NCI-H2081 (cell line): ENCODE data around the gene FGF1.

Experiments used
- DNase-seq, 2 experiments: peaks; one replicate each; lab custom pipeline; 2025; lab: John Stamatoyannopoulos, UW

Gene FGF1

DNA sequence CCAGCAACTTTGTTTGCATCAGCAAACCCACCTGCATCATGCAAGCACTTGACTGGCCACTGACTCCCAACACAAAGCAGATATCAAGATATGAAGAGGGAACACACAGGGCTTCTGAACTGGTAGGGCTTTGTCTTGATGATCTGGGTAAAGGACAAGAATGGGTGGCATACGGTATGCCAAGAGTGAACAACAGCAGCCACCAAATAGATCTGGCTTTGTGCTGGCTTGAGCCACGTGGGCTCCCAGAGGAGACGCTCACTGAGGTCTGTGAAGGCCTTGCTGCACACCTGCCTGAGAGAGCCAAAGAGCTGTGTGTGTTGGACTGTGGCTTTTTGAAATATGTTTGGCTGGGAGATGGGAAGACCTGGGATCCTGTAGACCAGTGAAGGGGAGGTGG is 43.5 kb downstream of the FGF1 start:
- no peak for DNase-seq

DNA sequence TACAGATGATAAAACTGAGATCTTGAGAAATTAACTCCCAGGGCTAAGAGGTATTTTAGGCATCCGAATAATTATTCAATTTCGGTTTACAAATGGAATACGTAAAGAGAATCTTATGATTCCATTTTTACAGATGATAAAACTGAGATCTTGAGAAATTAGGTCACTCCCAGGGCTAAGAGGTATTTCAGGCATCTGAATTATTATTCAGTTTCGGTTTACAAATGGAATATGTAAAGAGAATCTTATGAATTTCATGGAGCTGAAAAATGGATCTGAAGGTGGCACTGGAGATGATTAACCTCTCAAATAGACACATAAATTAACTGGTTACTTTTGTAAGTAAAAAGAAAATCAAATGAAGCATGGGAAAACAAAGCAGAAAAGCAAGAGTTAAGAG is 44.2 kb downstream of the FGF1 start:
- no peak for DNase-seq

- no peak for DNase-seq
Observed at GRCh38 chr5:142640316-142641005, 45.4 kb downstream of the FGF1 start.

- no peak for DNase-seq
Observed at GRCh38 chr5:142639455-142639854, 46.4 kb downstream of the FGF1 start.

DNA sequence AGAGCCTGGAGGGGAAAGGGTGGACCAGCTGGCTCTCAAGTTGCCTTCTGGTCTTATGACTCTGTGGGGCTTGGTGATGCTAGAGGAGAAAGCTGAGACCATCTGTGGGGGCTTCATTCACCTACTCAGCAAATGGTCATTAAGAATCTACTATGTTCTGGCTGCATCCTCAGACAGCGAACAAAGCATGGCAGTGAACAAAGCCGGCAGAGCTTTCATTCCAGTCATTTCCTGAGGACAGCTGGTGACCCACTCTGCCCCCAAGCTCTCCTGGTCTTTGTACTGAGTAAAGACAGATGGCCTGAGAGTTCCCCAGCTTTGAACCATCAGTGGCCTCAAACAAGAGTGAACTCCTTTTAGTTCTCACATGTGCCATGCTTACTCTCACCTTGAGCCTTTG is 48.0 kb downstream of the FGF1 start:
- DNase-seq = no peak

- no peak for DNase-seq
Observed at GRCh38 chr5:142636698-142637324, 49.1 kb downstream of the FGF1 start.

DNA sequence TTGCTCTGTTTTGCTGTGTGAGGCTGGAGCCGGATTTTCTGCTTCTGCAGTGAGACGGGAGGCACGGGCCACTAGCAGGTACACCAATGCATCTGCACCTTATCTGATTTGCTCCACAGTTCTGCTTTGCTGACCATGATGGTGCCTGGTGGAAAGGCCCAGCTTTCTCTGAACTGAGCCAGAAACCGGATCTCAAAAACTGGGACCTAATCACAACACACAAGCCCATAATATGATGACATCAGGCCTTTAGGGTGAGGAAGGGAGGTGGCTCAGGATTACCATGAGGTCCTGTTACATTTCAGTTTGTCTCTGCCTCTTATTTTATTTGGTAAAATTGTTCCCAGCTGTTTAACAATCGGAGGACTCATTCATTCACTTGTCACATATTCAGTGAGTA is 49.8 kb downstream of the FGF1 start:
- no peak for DNase-seq

GRCh38 chr5:142634216-142635011 is 51.5 kb downstream of the FGF1 start:
- DNase-seq = no peak

DNA sequence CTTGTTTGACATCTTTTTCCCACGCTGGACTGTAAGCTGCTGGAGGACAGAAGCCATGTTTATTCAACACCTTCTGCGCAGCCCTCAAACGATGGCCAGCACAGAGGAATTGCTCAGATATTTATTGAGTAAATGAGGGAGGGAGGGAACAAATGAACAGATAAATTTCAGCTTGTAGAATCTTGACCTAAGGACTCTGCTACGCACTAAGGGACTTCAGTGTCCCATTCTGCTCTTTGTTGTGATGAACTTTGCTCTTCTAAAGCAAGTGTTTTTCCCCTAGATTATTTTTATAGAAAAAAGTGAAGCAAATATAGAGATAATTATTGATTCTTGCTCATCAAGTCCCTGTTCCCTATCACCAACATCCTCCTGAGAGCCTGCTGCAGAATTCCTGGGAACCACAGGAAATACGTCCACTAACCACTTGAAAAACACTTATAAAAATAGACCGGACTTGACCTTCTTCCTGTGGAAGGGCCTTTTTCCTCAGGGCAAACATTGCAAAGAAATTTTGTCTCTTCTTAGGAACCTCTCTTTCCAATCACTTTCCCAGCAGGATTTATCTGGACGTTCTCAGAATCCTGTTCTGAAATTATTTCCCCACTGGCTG is 54.9 kb downstream of the FGF1 start:
- no peak for DNase-seq

- DNase-seq = no peak
Observed at GRCh38 chr5:142627383-142628217, 58.3 kb downstream of the FGF1 start.

DNA sequence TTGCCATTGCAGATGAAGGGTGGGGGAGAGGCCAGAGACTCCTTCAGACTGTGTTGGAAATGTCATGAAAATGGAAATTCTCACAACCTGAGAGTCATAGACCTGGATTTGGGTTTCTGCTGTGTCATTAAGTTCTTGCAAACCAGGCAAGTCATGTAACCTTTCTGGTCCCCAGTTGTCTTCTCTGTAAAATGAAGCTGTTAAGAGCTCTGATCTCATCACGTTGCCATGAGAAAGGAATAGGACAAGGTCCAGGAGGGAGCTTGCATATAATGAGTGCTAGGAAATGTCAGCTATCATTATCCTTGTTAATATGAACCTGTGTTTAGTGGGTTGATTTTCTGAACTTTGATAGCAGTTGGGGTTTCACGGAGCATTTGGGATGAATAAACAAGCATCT is 59.1 kb downstream of the FGF1 start:
- DNase-seq = no peak

GRCh38 chr5:142626099-142626498 is 59.8 kb downstream of the FGF1 start:
- DNase-seq = no peak

GRCh38 chr5:142621227-142621626 is 64.7 kb downstream of the FGF1 start:
- no peak for DNase-seq

- DNase-seq = no peak
Observed at GRCh38 chr5:142619815-142620214, 66.1 kb downstream of the FGF1 start.

GRCh38 chr5:142618130-142618523 is 67.8 kb downstream of the FGF1 start:
- no peak for DNase-seq

DNA sequence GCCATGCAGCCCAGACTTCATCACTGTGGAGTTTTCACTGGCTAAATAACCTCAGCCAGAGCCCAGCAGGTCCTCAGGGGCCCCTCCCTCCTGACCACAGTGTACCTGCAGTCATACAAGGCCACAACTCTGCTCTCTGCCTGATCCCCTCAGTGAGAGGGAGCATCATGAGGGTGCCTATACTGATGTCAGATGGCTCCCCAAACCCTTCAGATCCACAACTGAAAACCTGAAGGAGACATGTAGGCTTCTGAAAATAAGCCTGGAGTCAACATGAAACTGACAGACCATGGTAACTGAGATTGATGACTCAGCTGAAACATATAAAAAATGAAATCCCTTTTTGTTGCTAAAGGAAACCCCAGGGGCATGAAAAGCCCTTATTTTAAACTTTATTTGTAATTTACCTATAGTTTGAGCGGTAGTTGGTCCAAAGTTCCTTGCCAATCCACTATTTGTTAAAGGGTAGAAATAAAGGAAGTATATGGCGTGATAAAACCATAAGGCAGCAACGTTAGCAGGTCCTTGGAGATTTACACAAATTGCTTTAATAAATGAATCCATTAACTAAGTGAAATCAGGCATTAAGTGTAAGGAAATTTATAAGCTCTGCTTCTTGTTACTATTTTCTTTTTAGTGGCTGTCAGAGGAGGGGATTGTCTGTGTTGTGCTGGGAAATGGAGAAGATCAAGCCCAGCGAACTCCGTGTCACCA is 68.3 kb downstream of the FGF1 start:
- no peak for DNase-seq

GRCh38 chr5:142615948-142616347 is 69.9 kb downstream of the FGF1 start:
- peak; percentile 11 to 17 for DNase-seq

DNA sequence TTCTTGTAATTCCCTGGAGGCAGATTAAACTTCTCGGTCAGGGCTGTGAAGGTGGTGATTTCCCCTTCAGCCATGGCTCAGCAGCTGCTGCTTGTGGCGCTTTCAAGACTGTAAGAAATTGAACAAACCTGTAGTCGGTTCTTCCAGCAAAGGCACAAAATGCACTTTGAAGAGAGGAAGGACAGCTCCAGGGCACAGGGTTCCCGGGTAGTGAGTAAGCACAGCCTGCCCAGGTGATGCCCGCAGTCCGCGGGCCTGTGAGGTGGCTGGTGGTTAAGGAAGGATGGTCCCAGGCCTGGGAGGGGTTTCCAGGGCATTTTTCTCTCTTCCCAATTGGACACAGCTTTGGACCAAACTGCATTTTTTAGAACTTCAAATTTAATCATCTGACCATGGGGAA is 71.8 kb downstream of the FGF1 start:
- no peak for DNase-seq

DNA sequence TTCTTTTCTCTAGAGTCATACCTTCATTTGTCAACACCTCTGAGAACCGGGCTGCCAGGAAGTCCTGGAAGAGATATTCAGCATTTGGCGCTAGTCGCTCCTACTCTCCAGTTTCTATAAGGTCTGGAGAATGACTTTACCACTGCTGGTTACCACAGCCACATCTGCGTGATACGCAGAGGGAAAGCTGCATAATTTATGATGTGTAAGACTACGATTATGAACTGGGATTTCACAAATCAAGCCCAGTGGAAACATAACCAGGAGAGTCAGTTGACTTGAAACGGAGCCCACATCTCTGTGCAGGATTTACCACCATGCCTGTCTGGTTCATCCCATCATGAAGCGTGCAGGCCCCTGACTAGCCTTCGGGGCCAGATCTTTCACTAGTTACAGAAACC is 72.6 kb downstream of the FGF1 start:
- DNase-seq = no peak

GRCh38 chr5:142612494-142613270 is 73.2 kb downstream of the FGF1 start:
- DNase-seq = no peak
